TTC549 (cell line): Measurements from ENCODE around the gene CA5A.
"Not testable (repeated sequence)": the region's sequence is repeated elsewhere in the genome, so short reads cannot be mapped to it uniquely, and the experiment has no call there.

Experiments
- FAIRE-seq: peaks from 2 replicates; lab custom pipeline; 2012; peaks lifted over from hg19 to GRCh38; lab: Jason Lieb, UNC

CA5A gene

DNA sequence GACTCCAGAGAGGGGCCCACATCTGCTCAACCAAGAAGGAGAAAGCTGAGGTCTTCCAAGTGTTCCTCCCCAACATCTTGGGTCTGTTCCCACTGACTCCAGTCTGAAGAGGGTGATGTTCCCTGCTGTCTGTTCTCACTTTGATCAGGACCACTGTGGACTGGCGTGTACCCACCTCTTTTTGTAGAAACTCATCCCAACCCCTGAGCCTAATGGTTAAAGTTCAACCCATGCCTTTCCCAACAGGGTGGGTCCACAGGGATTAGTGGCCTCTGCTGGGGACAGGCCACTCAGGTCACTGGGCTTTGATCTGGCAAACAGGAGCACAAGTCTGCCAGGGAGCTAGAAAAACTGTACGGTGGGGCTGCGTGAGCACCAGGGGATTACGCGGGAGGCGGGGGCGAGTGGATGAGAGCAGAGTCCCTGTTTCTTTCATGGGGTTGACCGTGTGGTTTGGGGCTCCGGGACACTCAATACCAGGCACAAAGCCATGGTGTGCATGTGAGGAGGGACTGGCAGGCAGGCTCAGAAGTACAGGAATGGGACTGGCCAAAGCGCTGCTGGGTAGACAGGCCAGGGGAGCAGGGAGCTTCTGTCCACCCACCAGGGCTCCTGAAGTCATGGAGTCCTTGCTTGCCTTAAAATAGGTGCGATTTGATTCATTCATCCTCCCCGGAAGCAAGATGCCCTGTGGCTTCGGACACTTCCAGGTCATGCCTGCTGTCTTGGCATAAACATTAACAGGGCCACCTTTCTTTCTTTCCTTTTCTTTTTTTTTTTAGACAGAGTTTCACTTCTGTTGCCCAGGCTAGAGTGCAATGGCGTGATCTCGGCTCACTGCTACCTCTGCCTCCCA is at the start of gene CA5A:
CA5A (minus strand) TSS at position 155 of the 856 bp plus-strand sequence; CDS start at position 76, 79 bp downstream.
- no peak for FAIRE-seq

DNA sequence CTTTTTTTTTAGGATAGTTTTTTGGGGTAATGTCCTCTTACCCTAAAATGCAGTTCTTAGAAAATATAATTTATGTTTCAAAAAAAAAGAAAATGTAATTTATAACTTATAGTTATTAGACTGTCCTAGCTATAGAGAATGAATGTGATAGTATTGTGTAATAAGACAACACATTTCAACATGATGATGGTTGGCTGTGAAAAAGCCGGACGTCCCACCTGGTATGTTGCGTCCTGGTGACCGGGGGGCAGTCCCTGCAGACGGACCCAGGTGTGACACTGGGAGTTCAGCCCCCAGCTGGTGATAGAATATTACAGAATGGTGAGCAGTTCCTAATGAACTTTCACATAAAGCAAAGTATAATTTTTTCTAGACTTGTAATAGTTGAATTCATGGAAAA is 49.2 kb upstream of the CA5A start:
- not testable (repeated sequence) for FAIRE-seq

DNA sequence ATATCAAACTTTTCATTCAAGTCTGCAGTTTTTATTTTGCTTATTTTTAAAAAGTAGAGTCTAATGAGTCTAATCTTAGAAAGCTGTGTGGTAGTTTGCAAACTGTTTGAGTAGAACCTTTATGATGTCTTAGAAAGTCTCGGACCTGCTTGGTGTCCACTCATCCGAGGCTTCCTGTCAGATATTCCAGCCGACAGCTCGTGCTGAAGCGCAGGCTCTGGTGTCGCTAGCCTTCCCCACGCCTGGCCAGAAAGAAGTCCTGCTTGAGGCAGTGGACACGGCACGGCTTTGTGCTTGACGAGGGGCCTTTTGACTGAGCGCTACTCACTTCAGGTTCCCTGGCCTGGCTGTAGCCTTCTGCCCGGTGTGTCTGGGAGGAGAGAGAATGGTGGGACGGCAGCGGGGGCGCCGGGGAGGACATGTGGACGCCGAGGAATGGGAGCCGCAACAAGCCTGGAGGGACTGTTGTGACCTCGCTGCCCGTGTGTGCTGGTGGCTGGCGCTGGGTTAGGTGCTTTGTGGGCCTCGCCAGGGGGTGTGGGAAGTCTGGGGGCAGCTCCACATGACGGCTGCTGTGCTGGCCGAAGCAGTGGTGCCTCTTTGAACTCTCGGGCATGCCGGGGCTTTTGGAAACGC is 48.4 kb upstream of the CA5A start:
- FAIRE-seq: no peak

DNA sequence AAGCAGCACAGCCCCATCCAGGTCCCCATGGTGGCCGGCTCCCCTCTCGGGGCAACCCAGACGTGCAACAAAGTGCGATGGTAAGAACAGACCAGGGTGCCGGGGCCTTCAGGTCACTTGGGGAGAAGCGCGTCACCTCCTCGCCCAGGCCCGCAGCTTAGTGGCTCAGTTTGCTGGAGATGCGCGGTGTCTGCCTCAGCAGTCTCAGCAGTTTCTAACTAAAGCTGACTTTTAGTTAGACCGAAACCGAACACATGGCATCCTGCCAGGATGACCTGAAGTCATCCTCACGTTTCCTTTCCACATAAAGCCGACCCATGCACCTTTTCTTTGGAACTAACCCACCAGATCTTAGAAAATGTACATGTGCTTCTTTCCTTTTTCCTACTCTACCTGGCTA is 47.9 kb upstream of the CA5A start:
- not testable (repeated sequence) for FAIRE-seq

DNA sequence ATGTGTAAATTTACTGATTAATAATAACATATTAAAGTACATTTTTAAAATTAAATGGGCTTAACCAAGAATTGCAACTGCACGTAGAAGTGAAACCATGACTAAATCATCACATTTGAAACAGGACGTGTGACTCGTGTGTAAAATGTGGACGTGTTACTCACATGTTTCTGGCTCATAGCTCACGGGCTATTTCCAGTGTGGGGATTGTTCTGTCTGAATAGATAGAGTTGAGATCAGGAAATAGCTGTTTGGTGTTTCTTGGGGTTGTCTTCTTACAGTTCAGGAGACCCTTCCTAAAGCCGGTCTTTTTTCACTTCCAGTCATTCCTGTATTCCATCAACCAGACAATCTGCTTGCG is 47.4 kb upstream of the CA5A start:
- not testable (repeated sequence) for FAIRE-seq

DNA sequence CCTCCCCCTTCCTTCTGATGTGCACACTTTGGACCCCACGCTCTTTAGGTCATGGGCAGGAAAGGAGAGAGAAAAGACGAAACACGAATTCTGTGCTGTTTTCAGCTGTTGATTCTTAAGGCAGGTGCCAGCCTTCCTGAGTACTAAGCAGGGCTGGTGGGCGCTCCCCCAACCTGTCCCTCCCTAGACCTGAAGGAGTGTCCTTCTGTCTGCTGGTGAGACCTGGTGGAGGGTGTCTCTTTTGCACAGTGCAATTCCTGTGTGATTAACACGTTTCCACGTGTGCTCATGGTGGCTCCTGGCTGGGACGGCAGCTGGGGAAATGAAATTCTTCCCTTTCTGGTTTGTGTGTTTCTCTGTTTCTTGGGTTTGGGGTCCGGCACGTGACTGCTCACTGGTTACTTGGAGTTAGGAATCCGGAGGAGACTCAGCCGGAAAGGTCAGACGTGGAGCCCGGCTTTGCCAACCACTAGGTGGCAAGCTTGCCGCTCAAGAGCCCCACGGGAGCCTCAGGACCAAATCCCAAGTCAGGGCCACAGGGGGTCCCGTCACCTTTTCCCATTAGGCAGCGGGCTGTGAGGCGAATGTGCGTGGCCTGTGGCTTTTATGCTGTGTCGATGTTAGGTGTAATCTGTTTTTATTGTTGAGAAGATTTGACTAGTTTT is 46.9 kb upstream of the CA5A start:
- not testable (repeated sequence) for FAIRE-seq

DNA sequence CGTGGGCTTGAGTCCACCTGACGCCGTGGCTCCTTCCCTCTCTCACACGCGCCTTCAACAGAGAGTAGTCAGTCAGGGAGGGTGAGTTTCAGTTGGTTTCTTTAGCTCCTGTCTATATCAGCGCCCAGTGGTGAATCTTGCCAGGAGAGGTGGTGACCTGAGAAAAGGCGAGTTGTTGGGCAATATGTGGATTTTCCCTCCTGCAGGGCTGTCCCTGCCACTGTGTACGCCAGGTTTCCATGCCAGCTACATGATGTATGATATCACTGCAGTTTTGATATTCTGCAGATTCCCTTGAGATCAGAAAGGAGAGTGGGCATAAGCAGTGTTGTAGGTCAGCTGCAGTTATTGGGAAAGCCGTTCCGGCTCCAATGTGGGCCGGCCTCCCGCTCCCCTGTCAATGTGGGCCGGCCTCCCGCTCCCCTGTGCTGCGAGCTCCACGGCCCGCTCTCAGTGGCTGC is 46.3 kb upstream of the CA5A start:
- FAIRE-seq: no peak

DNA sequence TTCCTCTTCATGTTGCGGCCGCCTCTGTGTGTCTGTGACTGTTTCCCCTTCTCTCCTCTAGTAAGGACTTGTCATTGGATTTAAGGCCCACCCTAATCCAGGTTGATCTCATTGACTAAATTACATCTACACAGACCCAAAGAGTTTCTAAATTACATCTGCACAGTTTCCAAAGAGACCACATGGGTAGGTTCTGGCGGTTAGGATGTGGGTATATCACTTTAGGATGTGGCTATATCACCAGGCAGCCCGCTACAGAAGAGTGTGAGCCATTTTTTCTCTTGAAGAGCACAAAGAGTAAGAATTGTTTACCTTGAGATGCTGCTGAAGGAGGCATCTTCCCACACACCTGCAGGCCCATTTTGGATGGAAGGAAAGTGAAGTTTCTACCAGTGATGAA is 45.0 kb upstream of the CA5A start:
- not testable (repeated sequence) for FAIRE-seq

DNA sequence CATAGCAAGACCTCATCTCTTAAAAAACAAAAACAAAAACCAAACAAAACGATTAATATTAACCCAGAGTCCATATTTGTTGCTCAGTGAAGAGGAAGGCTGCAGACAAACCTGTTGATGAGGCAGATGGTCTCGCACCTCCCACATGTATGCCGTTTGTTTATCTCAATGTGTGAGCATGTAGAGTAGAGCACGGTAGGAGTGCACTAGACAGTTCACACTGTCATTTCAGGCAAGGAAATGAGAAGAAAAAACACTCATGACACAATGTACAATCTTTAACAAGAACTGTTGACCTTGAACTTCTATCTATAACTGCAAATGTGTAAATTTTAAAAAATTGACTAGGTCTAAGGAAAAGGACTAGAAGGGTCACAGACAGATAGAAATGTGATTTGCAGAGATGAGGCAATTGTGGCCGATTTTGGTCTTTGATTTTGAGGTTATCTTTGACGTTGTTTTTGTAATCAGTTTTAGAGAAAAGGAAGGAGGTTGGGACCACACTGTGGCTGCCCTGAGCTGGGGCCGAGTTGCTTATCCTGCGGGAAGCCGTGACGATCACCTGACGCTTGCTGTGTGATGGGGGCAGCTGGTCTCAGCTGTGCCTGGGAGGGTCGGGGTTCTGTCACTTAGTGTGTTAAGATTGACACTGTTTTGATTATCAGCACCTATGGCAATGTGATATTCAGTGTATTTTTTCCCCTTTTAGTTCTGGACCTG is 43.7 kb upstream of the CA5A start:
- FAIRE-seq: not testable (repeated sequence)

DNA sequence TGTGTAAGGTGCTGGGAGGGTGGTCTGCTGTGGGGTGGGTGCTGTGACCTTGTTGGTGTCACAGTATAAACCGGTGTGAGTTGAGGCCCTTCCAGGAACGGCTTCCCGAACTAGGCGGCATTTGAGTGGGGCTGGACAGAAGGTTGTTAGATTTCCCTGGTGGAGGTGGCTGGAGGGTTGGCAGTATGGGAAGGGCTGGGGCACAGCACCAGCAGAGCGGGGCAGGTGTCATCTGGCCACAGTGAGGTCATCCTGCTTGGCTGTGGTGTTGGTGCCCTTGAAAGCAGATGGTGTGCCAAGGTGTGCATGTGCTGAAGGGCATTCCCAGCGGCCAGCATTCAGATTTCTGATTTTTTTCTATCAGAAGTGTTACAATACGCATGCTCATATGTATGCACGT is 43.0 kb upstream of the CA5A start:
- FAIRE-seq: no peak

DNA sequence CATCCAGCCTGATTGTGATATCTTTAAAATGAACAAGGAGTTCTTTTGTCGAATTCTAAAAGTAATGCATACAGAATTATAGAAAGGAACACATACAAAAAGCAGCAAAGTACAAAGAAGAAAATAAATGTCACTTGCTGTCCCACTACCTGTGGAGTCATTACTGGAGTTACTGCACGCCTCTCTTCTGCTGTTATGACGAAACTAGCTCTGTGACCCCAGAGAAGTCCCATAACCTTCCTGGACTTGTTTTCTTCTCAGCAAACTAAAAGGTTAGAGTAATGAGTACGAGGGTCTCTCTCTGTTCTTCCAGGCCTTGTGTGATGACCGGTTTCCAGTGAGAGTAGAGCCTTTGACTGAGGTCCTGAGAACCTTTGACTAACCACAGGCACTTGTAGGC is 41.8 kb upstream of the CA5A start:
- no peak for FAIRE-seq

DNA sequence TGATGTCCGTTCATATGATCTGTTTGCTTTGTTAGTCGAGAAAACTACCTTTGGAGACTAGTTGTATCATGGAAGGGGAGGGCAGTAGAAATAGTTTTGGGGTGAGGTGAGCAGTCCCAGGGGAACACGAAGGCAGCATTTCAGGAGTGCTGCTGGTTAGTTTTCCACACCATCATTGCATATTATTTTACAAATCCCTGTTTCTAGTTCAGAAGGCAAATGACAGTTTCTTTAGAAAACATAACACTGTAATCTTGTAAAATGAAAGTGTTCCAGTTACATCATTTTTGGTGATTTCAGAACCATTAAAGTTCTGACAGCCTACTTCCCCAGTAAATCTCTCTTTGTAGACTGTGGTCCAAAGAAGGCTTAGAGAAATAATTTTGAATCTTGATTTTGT is 40.3 kb upstream of the CA5A start:
- FAIRE-seq: no peak

DNA sequence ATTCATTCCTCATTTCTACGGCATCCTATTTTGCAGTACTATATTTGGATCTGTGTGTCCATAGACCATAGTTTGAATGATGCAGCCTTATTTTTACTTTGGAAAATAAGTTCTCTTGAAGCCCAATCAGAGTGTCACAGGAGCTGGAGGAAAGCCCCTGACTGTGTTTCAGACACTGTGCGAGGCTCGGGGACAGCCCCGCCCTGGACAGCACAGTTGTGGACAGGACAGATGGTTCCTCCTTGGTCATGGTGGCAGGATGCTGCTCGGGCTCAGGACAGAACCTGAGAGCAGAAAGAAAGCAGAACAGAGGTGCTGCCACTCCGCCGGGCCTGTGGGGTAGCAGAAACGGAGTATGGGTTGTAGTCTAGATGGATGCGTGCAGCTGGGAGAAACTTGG is 37.8 kb upstream of the CA5A start:
- FAIRE-seq: no peak

DNA sequence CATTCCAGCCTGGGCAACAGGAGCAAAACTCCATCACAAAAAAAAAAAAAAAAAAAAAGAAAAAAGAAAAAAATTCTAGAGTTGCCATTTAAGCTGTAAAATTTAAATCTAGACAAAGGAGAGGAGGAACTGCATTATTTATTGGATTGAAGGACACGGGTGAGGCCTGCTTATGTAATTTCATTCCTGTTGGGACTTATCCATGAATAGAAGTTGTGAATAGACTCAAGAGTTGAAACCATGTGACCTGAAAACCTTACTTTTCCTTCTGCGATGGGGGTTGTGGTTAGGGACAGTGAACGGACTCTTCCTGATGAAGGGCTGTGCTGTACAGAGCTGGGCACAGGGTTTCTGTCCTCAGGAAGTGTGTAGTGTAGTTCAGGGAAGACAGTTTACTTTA is 37.4 kb upstream of the CA5A start:
- FAIRE-seq: no peak

DNA sequence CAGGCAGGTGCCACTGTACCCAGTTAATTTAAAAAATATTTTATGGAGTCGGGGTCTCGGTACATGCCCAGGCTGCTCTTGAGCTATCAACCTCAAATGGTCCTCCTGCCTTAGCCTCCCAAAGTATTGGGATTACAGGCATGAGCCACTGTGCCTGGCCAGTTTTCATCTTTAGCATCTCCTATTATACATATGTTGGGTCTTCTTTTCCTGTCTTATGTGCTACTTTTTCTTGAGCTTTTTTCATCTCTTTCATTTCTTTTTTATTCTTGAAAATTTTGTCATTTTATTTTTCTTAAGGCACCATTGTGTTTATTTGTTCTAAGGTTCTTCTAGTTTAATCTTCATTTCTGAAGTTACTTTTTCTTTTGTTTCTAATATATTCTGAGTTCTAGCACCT is 35.6 kb upstream of the CA5A start:
- no peak for FAIRE-seq

DNA sequence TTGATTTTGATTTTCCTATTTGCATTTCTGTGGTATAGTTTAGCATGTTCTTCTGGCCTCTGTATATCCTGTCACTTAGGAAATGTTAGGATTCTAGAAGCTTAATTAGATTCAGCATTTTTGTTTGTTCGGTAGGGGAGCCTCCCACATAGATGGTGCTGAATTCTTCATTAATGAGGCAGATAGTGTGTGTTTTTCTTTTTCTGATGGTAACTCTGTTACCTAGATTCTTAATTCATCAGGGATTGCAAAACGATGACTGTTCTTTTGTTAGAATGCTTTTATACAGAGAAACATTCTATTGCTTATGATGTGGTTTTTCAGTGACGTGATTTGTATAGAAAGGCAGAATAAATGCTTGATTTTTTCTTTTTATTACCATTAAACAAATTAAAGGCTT is 33.9 kb upstream of the CA5A start:
- no peak for FAIRE-seq

DNA sequence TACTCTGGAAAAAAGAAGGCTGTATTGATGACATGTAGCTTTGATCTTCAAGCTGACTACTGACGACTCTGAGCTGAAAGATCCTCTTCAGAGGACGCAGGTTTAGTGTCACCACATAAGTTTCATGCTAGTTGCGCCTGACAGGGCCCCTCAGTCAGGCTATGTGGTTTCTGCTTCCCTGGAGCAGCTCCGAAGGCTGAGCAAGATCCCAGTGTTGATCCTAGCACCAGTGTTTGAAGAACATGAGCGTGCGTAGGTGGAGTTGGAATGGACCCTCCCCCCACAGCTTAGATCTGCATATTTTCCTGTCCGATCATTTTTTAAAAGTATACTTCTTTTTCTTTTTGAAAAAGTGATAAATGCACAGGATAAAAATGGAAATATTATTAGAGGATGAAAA is 32.2 kb upstream of the CA5A start:
- no peak for FAIRE-seq

DNA sequence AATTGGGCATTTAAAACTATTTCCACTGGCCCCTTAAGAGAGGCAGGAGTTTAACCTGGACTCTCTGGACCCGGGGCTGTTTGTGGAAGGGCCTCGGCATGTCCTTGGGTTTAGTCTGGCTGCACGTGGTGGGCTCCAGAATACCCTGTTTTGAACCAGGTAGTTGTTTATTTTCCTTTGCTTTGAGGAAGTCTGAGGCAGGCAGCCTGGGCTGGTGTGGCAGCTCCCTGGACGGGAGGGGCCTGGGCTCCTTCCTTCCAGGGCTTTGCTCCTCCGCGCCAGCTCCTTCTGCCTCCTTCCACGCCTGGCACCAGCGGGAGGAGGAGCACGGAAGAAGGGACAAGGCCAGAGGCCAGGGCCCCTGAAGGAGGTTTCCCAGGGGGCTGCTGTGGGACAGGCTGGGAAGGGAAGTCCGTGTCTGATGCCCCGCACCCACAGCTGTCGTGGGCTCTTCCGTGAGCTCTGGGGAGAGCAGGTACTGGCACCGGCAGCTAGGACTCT is 30.4 kb upstream of the CA5A start:
- FAIRE-seq: no peak

DNA sequence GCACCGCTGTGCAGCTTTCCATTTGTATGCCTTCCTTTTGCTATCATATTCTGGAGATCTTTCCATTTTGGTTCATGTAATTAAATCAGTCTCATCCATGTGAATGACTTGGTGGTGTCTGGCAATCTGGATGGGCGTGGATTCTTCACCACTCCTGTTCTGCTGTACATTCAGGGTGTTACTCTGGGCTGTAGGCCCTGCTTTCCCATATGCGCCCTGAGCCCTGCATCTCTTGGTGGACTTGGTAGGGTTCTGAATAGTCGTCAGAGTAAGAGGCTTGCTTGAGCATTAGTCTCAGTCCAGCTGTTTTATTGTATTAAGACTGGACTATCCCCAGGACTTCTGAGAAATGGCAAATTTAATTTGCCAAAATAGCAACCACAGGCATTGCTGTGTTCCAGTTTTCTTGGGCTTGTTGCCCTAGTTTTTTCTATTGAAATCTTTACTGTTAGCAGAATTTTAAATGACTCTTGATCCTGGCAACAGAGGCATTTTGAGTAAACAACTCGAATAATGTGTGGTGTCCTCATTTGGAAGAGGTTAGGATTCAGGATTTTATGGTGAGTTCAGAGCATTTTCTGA is 29.8 kb upstream of the CA5A start:
- no peak for FAIRE-seq

DNA sequence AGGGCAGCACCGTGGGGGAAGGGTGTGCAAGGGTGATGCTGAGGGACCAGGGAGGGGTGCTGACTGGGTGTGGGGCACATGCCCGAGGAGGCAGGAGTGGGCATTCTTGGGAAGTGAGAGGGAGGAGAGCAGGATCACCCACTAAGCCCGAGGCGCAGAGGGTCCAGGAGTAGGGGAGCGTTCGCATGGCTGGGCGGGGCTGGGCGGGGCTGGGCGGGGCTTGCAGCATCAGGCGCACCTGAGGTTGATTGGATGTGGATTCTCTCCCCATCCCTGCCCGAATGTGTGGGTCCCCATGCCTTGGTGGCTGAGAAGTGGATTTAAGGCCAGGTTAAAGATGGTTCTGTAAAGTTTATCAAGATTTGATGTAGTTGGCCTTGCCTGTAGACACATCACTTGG is 29.1 kb upstream of the CA5A start:
- FAIRE-seq: no peak

DNA sequence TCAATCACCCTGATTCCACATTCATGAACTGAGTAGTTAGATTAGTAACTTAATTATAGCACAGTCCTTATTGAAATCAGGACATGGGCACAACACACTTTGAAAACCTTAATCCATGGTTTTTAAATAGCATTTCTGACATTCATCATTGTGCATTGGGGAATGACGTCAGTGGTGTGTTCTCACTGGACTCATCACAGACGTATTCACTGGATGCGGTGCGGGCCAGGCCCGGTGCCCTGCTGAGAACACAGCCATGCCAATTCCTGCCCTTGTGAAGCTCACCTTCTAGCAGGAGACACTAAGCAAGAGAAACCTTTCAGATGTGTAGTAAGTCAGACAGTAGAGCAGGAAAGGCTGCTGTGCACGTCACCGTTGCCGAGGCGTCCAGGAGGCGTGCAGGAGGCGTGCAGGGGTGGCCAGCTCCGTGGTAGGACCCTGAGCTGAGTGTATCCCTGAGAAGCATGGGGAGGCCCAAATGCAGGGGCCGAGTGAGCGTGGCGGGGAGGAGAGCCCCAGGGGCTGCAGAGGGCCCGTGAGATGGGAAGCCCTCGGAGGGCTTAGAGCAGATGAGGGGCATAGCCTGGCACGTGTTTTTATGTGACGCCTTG is 27.8 kb upstream of the CA5A start:
- no peak for FAIRE-seq

DNA sequence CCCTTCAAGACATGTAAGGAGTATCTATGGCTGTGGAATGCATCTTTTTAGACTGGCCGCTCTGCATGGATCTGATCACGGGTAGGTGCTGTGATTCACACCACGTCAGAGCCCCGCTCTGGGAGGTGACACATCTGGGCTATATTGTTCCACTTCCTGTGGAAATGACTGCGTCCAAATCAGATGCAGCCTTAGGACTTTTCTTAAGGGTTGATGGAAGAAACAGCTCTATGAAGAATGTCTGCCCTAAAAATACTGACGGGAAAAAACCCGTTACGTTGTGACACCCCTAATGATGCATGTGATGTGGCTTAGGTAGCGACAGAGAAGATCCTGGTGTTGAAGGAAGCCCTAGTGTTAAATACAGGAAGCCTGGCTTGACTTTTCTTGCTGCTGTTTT is 27.1 kb upstream of the CA5A start:
- FAIRE-seq: no peak
